Measurements from ENCODE around the gene RHOH.

DNA sequence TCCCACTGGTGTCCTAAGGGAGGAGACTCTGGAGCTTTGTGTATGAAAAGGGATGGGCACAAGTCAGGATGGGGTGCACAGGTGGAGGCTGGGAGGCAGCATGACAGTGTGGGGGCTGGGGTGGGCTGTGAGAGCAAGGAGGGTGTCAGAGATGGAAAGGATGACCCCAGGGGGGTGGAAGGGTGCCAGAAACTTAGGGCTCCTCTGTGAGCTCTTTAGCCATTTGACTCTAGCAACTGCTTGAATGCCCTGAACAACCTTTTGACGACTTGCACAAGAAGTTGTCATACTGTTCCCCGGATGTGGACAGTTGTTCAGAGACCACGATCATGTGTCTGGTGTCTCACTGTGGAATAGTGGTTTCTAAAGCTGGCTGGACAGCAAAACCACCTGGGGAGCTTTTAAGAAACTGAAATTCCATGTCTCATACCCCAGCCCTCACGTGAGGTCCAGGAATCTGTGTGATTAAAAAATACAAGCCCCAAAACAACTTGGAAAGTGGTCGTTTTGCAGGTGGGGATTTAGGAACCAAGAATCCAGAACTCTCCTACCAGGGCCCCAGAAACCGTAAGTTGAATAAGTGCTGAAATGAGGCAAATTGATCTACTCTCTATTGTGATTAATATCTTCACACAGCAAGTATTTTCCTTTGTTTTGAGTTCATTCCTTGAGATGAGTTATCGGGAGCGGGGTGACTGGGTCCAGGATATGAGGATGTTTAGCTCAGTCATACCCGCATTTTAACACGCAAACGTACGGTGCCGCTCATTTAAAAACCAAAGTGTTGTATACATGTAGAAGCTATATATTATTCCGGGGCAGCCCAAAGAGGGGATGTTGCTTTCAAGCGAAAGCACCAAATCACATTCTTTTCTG, 3.4 kb downstream of the RHOH start:
- no peak for TF ChIP-seq KDM1A (IDR thresholded peaks at IDR 0.05; ENCODE audit: low read depth)
- no peak for TF ChIP-seq RFX5 (IDR thresholded peaks at IDR 0.05)

Data from A549 (cell line).